Fibroblast of villous mesenchyme (primary cell): ENCODE data around the gene RAMP3. TPM values are rescaled to one million over a fixed set of nuclear protein-coding genes. Genes with fewer than 3 reads are reported as not detected.
"Not testable (repeated sequence)": the region's sequence is repeated elsewhere in the genome, so short reads cannot be mapped to it uniquely, and the experiment has no call there.

Source experiments
- DNase-seq: peaks from one replicate; pipeline ENCODE4 v3.0.0-alpha.2; 2010; ENCODE audit warnings: low read depth
- H3K4me3 ChIP-seq: 2 replicates; pipeline ENCODE4 v1.5.1; 2011; ENCODE audit warnings: low read depth, mild to moderate bottlenecking, low read length
- total RNA-seq: library from RNA; depleted of rRNA; stranded (reverse); fragments of >200 nt; gene quantifications from 2 replicates; pipeline ENCODE4 v1.2.3, GENCODE V29; 2012
- TF ChIP-seq, protein P1 (sequence below): IDR thresholded peaks from 2 replicates; pipeline ENCODE4 v1.5.1; 2012; ENCODE audit warnings: low read depth, mild to moderate bottlenecking, low read length; ENCODE audit not compliant: insufficient read depth

RAMP3 gene
- total RNA-seq, 1 donor, result not detected

DNA sequence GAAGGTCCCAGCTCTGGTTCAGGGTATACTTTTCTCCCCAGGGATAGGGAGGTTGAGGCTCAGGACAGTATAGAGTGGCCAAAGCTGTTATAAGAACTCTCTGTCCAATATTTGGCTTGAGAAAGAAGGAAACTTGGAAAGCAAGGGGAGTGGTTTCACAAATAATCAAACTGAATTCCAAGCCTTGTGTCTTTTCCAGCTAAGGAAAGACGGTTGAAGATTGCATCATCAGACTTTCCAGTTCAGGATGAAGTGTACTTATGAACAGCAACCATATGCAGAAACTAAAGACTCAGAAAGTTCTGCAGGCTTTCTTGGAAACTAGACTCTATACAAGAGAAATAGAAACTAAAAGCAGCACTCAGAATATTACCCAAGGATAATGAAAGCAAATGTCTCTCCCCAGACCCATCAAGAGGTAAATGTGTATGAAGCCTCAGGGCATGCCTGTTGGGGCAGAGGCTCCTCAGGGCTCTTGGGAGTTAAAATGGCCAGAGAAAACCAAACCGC, 46.4 kb downstream of the RAMP3 start:
- DNase-seq, result peak; percentile 73
- TF ChIP-seq, protein P1, sequence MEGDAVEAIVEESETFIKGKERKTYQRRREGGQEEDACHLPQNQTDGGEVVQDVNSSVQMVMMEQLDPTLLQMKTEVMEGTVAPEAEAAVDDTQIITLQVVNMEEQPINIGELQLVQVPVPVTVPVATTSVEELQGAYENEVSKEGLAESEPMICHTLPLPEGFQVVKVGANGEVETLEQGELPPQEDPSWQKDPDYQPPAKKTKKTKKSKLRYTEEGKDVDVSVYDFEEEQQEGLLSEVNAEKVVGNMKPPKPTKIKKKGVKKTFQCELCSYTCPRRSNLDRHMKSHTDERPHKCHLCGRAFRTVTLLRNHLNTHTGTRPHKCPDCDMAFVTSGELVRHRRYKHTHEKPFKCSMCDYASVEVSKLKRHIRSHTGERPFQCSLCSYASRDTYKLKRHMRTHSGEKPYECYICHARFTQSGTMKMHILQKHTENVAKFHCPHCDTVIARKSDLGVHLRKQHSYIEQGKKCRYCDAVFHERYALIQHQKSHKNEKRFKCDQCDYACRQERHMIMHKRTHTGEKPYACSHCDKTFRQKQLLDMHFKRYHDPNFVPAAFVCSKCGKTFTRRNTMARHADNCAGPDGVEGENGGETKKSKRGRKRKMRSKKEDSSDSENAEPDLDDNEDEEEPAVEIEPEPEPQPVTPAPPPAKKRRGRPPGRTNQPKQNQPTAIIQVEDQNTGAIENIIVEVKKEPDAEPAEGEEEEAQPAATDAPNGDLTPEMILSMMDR, result no peak
- peak overlapping the region; percentile 47 for H3K4me3 ChIP-seq

DNA sequence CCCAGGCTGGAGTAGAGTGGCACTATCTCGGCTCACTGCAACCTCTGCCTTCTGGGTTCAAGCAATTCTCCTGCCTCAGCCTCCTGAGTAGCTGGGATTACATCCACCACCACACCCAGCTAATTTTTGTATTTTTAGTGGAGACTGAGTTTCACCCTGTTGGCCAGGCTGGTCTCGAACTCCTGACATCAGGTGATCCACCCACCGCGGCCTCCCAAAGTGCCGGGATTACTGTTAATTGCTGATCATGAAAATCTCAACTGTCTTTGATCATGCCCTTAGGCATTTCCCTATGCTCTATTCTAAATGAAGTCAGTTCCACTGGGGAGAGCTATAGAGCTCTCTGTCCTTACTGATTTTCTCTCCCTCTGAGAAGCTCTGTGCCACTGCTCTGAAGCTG, 48.7 kb downstream of the RAMP3 start:
- H3K4me3 ChIP-seq, DNase-seq: not testable (repeated sequence)

DNA sequence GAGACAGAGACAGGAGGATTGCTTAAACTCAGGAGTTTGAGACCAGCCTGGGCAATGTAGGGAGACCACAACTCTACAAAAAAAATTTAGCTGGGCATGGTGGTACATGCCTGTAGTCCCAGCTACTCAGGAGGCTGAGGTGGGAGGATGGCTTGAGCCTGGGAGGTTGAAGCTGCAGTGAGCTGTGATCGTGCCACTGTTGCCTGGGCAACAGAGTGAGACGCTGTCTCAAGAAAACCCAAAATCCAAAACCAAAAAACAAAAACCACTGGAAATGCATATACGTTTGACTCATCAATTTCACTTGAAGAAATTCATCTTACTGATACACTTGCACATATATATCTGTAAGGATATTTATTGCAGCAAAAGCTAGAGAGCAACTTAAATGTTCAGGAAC, 52.3 kb downstream of the RAMP3 start:
- DNase-seq, H3K4me3 ChIP-seq: not testable (repeated sequence)

DNA sequence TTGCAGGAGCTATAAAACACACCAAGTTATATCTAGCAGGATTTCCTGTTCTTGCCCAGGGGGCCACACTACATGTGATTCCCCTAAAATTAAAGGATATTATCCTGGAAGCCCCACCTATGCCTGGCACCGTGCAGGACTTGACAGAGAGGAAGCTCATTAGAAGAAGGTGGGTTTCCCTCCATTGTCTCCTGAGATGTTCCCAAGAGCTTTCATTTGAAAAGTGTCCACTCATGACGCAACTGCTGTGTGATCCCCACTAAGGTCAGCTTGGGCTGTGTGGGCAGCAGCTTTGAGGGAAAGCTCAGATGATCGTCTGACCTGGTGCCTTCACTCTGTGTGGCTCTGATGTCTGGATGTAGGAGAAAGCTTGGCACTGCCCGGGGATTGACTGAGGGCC, 53.5 kb downstream of the RAMP3 start:
- TF ChIP-seq, protein P1, result no peak
- no peak overlapping the region for H3K4me3 ChIP-seq
- DNase-seq, result no peak

DNA sequence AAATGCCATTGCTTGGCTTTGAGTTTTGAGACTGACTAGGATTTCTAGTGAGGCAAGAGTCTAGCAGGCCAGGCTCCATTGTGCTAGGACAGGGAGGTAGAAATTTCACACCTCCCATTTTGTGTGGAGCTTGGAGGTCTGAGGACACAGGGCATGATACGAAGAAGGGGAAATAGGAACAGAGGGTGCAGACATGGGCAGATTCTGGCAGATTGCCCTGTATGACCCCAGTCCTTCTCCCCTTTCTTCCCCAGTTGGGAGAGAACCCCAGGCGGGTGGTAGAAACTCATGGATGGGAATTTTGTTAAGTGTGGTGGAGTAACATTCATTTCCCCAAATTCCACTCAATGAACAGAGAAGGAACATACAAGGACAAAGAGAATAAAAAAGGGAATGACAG, 54.4 kb downstream of the RAMP3 start:
- no peak overlapping the region for H3K4me3 ChIP-seq
- no peak for DNase-seq
- TF ChIP-seq, protein P1, result no peak

DNA sequence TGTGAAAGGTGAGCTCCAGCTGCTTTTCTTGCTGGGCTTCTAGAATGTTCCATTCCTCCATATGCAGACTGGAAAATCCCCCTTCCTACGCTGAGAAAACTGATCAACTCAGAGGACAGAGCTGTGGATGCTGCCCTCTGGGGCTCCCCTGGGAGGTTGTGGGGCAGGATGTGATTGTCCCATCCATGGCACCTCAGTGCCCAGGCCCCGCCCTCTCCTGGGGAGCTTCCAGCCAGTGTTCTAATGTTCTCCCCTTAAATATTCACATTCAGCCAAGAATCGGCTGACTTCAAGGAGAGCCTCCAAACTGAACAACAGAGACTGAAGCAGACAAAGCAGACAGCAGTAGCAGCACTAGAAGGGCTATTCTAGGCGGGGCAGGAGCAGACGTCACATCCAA, 55.0 kb downstream of the RAMP3 start:
- TF ChIP-seq, protein P1, result no peak
- no peak overlapping the region for H3K4me3 ChIP-seq
- no peak for DNase-seq

DNA sequence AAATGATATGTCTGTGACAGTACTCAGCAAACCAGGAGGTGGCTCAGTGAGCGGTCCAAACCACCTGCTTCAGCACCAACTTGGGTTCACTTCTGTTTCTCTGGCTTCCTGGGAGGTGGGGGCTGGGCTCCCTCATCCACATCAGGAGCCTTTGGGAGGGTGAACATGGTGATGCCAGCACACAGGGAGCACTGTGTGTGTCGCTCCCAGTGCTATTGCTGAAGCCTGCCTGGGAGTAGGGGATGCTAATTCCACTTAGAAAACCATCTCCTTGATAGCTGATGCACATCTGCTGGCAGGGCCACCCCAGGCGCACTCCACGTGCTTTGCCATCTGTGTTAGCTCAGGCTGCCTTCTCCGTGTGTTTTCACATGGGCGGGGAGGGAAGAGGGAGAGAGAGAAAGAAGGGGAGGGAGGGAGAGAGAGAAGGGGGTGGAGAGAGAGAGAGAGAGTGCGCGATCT, 58.0 kb downstream of the RAMP3 start:
- DNase-seq, result no peak

DNA sequence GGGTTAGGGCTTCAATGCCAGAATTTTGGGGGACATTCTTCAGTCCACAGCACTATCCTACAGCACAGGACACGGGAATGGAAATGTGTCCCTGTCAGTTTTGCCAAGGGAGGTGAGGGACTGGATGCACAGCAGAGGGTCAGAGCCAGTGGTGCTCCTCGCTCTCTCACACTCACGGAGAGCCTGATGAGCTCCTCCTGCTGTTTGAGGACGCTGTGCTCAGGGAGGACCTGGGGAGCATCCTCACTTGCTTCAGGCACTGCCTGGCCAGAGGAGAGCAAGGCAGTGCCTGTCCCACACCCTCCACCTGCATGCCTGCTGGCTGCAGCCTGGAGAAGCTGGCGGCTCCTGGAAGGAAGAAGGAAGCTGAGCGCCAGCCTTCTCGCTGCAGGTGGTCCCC, 58.6 kb downstream of the RAMP3 start:
- TF ChIP-seq, protein P1, result no peak
- DNase-seq, result no peak
- H3K4me3 ChIP-seq, result no peak overlapping the region

More for the DNA sequence above, 58.0 kb downstream of the RAMP3 start:
- TF ChIP-seq, protein P1, result no peak
- no peak overlapping the region for H3K4me3 ChIP-seq
